ENCODE data around the gene RAB4B.
A peak's percentile ranks its signal among the peaks of the same experiment; 100 is the strongest.
"Not testable (repeated sequence)": the region's sequence is repeated elsewhere in the genome, so short reads cannot be mapped to it uniquely, and the experiment has no call there.

Gene RAB4B, protein sequence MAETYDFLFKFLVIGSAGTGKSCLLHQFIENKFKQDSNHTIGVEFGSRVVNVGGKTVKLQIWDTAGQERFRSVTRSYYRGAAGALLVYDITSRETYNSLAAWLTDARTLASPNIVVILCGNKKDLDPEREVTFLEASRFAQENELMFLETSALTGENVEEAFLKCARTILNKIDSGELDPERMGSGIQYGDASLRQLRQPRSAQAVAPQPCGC

DNA sequence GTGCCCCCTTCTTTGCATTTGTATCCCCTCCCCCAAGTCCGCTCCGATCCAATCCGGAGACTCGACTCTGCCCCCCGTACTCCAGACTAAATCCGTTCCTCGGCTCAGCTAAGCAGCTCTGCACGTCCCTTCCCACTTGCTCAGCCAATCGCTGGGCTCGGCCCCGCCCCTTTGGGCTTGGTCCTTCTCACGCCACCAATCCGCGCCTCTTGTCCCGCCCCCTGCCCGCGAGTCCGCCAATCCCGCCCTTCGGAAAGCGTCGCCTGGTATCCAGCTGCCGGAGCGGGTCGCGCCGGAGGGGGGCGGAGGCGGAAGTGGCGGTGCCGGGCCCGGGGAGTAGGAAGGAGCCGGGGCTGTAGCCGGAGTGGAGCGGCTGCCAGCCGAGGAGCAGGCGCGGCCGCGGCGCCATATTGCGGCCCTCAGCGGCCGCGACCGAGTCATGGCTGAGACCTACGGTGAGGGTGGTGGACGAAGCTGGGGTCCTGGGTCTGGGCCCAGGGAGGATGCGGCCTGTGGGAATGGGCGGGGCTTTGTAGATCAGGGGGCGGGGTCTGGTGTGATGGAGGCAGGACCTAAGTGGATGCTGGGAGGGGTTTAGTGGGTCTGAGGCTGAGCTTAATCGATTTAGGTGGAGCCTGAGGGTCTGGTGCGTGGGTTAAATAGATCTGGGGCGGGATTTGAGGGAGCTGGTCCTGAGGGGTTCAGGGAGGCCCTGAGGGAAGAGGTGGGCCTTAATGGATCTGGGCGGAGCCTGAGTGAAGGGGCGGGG, at the start of gene RAB4B:
RAB4B (plus strand) TSS at position 311 of the 769 bp plus-strand sequence; CDS start at position 440, 129 bp downstream.
- DNase-seq (ENCODE audit: low read depth in 2 of 3, low spot score in 1 of 3), result peak; percentile 99 to 100 (median 100)

- not testable (repeated sequence) for DNase-seq (ENCODE audit: low read depth in 2 of 3, low spot score in 1 of 3)
Measured at GRCh38 chr19:40730065-40730464, 48.0 kb upstream of the RAB4B start.

DNA sequence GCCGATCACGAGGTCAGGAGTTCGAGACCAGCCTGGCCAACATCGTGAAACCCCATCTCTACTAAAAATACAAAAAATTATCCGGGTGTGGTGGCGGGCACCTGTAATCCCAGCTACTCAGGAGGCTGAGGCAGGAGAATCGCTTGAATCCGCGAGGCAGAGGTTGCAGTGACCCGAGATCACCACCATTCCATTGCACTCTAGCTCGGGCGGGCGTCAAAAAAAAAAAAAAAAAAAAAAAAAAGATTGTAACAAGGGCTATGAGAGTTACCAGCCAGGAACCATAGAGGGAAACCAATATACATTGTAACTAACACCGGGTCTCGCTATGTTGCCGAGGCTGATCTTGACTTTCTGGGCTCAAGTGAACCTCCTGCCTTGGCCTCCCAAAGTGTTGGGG, 45.7 kb upstream of the RAB4B start:
- DNase-seq (ENCODE audit: low read depth in 2 of 3, low spot score in 1 of 3), result not testable (repeated sequence)

- no peak for DNase-seq (ENCODE audit: low read depth in 2 of 3, low spot score in 1 of 3)
Measured at GRCh38 chr19:40733149-40733548, 44.9 kb upstream of the RAB4B start.

DNA sequence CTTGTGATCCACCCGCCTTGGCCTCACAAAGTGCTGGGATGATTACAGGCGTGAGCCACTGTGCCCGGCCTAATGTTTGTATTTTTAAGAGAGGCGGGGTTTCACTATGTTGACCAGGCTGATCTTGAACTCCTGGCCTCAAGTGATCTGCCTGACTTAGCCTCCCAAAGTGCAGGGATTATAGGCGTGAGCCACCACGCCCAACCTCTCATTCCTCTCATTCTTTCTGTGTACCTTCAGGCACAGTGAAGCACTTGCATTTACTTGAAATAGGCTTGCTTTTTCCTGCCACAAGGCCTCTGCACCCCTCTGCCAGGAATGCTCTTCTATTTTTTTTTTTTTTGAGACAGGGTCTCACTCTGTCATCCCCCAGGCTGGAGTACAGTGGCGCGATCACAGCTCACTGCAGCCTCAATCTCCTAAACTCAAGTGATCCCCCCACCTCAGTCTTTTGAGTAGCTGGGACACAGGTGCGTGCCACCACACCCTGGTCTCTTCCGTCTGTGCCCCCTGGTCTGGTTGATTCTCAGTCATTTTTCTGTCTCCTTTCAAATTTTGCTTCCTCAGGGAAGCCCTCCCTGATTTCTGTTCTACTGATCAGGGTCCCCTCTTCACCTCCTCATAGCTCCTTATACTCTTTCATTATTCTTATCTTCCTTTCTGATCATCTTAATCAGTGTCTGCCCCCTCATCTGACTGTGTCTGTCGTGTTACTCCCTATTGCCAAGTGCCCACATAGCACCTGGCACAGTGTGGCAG, 42.9 kb upstream of the RAB4B start:
- no peak for DNase-seq (ENCODE audit: low read depth in 2 of 3, low spot score in 1 of 3)

- DNase-seq (ENCODE audit: low read depth in 2 of 3, low spot score in 1 of 3), result no peak
Measured at GRCh38 chr19:40736661-40737060, 41.4 kb upstream of the RAB4B start.

DNA sequence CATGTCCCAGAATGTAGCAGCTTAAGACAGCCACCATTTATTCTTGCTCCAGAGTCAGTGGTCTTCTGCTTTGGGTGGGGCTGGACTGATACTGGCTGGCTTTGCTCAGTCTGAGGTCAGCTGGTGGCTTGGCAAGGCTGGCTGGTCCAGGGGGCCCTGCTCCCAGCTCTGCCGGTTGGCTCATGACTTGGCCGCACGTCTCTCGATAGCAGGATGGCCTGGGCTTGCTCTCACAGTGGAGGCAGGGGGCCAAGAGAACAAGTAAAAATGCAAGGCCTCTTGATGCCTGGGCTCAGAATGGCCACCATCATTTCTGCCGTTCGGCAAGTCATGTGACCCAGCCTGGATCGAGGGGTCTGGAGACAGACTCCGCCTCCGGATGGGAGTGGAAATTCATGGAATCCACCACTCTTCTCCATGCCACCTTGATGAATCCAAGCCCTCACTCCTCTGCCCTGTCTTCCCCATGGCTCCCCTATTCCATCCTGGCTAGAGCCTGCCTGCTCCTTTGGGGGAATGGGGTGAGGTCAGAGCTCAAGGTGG, 40.9 kb upstream of the RAB4B start:
- no peak for DNase-seq (ENCODE audit: low read depth in 2 of 3, low spot score in 1 of 3)

GRCh38 chr19:40739030-40739839, 38.8 kb upstream of the RAB4B start:
- DNase-seq (ENCODE audit: low read depth in 2 of 3, low spot score in 1 of 3), result no peak

DNA sequence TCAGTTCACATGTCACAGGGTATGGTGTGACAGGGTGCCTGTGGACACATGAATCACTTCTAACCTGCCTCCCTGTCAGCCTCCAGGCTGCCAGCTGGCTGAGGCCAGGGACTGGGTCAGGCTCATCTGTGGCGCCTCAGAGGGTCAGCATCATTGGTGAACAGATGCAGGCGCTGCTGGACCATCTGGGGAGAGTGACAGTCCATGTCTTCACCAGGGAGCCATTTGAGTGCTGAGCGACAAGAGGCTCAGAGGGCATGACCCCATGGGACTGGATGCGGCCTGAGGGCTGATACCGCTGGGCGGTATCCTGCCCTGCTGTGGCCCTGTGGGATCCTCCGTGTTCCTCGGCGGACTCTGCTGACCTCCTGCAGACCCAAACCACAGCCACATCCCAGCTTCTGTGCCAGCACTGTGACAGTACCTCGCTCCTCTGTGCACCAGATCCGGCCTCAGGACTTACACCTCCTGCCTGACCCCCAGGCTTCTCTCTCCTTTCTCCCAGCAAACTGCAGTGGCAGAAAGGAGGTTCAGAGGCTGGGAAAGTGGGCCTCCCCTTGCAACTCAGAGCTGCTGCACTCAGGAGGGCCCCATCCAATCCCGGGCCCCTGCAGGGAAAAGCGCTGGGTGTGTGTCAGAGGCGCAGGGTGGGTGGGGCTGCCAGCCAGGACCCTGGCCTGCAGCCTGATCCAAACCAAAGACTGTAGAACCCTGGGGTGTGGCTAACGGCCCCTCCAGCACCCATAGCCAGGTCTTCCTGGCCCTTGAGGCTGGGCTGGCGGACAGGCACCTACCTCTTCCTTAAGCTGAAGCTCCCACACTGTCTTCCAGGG, 38.0 kb upstream of the RAB4B start:
- no peak for DNase-seq (ENCODE audit: low read depth in 2 of 3, low spot score in 1 of 3)

DNA sequence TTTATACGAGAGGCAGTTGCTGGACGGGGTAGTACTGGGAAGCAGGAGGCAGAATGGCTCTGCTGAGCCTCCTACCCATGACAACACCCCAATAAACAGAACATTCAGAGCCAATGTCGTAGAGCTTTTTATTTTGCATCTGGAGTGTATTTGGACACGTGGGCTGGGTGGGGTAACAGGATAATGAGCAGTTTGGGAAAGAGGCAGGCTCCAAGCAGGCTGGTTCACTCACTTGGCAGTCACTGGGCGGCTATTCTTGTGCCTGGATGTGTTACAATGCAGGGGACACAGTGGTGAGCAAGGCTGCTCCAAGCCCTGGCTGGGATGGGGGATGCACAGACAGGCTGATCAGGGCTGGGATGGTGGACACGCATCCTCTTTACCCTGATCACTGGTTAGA, 37.3 kb upstream of the RAB4B start:
- no peak for DNase-seq (ENCODE audit: low read depth in 2 of 3, low spot score in 1 of 3)

DNA sequence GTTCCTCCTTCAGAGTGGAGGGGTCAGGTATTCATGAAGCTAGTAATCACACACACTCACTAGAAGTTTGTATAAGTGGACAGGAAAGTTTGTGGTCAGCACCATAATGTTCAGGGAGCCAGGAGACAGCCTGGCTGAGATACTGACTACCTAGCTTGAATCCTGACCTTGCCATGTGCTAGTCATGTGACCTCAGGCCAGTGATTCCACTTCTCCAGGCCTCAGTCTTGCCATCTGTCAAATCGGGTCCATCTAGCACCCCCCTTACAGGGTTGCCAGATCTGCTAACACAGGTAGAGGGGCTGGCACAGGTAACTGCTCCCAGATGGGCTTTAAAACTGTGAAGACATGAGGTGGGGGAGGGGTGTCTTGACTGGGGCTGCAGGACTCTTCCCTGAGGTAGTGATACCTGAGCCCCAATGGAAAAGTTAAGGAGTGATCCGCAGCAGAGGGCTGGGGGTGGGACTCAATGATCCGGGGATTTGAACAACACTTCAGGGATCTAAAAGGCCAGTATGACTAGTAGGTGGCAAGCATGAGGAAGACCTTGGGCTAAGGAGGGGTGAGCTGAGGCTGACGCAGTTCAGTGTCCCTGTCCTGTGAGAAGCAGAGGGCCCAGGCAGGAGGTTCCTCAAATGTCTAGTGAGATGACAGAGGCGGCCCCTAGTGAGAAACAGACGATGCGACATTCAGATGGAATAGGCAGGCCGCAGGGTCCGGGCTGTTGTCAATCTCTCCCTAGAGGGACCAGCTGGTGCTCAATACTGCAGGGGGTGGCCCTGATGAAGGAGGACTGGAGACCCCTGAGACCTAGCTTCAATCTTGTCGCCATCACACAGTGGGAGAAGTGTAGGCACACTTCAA, 36.3 kb upstream of the RAB4B start:
- no peak for DNase-seq (ENCODE audit: low read depth in 2 of 3, low spot score in 1 of 3)

GRCh38 chr19:40742477-40742876, 35.6 kb upstream of the RAB4B start:
- DNase-seq (ENCODE audit: low read depth in 2 of 3, low spot score in 1 of 3), result no peak

- no peak for DNase-seq (ENCODE audit: low read depth in 2 of 3, low spot score in 1 of 3)
Measured at GRCh38 chr19:40742886-40743285, 35.2 kb upstream of the RAB4B start.

GRCh38 chr19:40743926-40744325, 34.1 kb upstream of the RAB4B start:
- DNase-seq (ENCODE audit: low read depth in 2 of 3, low spot score in 1 of 3), result no peak

DNA sequence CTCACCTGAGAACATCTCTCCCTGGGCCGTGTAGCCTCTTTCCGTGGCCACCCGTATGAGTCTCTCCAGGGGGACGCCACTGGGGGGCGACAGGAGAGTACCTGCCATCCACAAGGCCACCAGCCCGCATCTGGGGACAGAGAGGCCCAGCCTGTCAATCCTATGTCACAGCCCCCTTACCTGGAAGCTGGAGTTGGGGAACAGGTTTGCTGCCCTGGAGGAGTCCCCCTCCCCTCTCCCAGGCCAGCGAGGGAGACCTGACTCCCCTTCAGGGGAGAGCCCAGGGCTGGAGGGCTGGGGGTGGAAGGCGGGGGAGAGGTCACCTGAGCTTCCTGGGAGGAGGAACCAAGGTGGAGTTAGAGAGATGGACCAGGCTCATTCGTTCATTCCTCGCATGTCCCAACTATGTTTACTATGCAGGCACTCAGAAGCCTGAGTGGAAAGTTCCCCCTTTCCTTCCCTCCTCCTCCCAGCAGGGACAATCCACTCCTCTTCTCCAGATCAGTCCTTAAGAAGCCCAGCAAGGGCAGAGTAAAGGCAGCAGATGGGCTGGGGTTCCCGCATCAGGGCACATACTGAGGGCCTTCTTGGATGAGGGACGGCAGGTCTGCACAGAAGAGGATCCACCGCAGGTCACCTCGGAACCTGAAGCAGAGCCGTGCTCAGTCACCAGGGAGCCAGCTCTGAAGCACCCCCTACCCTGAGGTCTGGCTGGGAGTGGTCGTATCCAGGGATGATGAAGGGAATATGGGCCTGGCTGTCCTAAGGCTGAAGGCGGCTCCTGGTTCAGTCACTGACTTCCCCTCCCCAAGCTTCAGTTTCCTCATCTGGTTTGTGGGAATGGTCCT, 33.3 kb upstream of the RAB4B start:
- DNase-seq (ENCODE audit: low read depth in 2 of 3, low spot score in 1 of 3), result no peak

- DNase-seq (ENCODE audit: low read depth in 2 of 3, low spot score in 1 of 3), result no peak
Measured at GRCh38 chr19:40745402-40745780, 32.7 kb upstream of the RAB4B start.

DNA sequence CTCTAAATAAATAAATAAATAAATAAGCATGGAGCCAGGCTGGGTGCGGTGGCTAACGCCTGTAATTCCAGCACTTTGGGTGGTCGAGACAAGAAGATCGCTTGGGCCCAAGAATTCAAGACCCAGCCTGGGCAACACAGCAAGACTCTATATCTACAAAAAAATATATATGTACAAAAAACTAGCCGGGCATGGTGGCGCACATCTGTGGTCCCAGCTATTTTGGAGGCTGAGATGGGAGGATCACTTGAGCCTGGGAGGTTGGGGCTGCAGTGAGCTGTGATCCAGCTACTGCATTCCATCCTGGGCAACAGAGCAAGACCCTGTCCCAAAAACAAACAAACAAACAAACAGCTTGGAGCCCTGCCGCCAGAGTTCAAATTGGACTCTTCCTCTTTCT, 30.5 kb upstream of the RAB4B start:
- no peak for DNase-seq (ENCODE audit: low read depth in 2 of 3, low spot score in 1 of 3)

Measured in stimulated activated CD4-positive, alpha-beta T cell treated with anti-CD3 and anti-CD28 coated beads, Interleukin-12 subunit alpha, Interleukin-12 subunit beta, amount 100 ng/mL, for 48 hours (primary cell).